A549 (cell line): Measurements from ENCODE around the gene TMEM88. TPM values are rescaled to one million over a fixed set of nuclear protein-coding genes. Genes with fewer than 3 reads are reported as not detected.

ENCODE experiments used
- CBX8 ChIP-seq: fragments of 200-600 bp; sonication (generic); IDR thresholded peaks from 2 replicates; pipeline ENCODE4 v1.6.1; 2016
- E2F6 ChIP-seq: IDR thresholded peaks from 2 replicates; pipeline ENCODE4 v1.6.1; 2012; ENCODE audit warnings: low read depth, borderline replicate concordance
- EHF ChIP-seq: fragments of 250-450 bp; sonication (Bioruptor Pico); IDR thresholded peaks from 2 replicates; pipeline ENCODE4 v1.5.0; 2020; ENCODE audit warnings: mild to moderate bottlenecking
- HEYL ChIP-seq: fragments of 250-450 bp; sonication (Bioruptor Pico); IDR thresholded peaks from 2 replicates; pipeline ENCODE4 v1.8.0; 2021; ENCODE audit warnings: mild to moderate bottlenecking, moderate library complexity
- HMGXB4 ChIP-seq: fragments of 250-450 bp; sonication (Bioruptor Pico); IDR thresholded peaks from 2 replicates; pipeline ENCODE4 v1.5.0; 2021; ENCODE audit warnings: mild to moderate bottlenecking, moderate library complexity, borderline replicate concordance
- JUN ChIP-seq, 2 experiments: fragments of >200 bp; sonication (Bioruptor Twin); formaldehyde crosslinking; IDR thresholded peaks; 2 replicates in 1 of 2; 3 replicates in 1 of 2; pipeline ENCODE4 v1.6.1; 2016 to 2017
- MAFK ChIP-seq: fragments of 450-650 bp; IDR thresholded peaks from 2 replicates; pipeline ENCODE4 v1.6.1; 2014; ENCODE audit not compliant: partially characterized antibody
- MAX ChIP-seq: IDR thresholded peaks from 2 replicates; pipeline ENCODE4 v1.6.1; 2012
- PBX3 ChIP-seq: IDR thresholded peaks from 2 replicates; pipeline ENCODE4 v1.6.1; 2012
- PHF8 ChIP-seq: fragments of 200-600 bp; sonication (generic); IDR thresholded peaks from 2 replicates; pipeline ENCODE4 v1.6.1; 2016; ENCODE audit warnings: low read depth, mild to moderate bottlenecking, antibody characterized with exemption, moderate library complexity, borderline replicate concordance
- RCOR1 ChIP-seq: fragments of 150-350 bp; IDR thresholded peaks from 2 replicates; pipeline ENCODE4 v1.6.1; 2014; ENCODE audit warnings: antibody characterized with exemption, low read length, low read depth
- REST ChIP-seq: fragments of 200-600 bp; sonication (generic); IDR thresholded peaks from 2 replicates; pipeline ENCODE4 v1.6.1; 2016; ENCODE audit warnings: antibody characterized with exemption, mild to moderate bottlenecking, moderate library complexity
- RNF2 ChIP-seq: fragments of 200-600 bp; sonication (generic); IDR thresholded peaks from 2 replicates; pipeline ENCODE4 v1.6.1; 2016; ENCODE audit warnings: low read depth, mild to moderate bottlenecking, antibody characterized with exemption, moderate library complexity, borderline replicate concordance
- SMC3 ChIP-seq: fragments of >200 bp; sonication (Bioruptor Twin); formaldehyde crosslinking; IDR thresholded peaks from 3 replicates; pipeline ENCODE4 v1.6.1; 2018; ENCODE audit warnings: inconsistent platforms
- SREBF2 ChIP-seq: fragments of 450-650 bp; IDR thresholded peaks from 2 replicates; pipeline ENCODE4 v1.6.1; 2014; ENCODE audit warnings: mild to moderate bottlenecking, moderate library complexity
- TFCP2L1 ChIP-seq: fragments of 250-450 bp; sonication (Bioruptor Pico); IDR thresholded peaks from 2 replicates; pipeline ENCODE4 v1.5.0; 2021; ENCODE audit warnings: mild to moderate bottlenecking
- TP53 ChIP-seq: fragments of 250-450 bp; sonication (Bioruptor Pico); IDR thresholded peaks from 2 replicates; pipeline ENCODE4 v1.5.0; 2021; ENCODE audit warnings: mild to moderate bottlenecking, moderate library complexity
- USF2 ChIP-seq: fragments of 450-650 bp; IDR thresholded peaks from 2 replicates; pipeline ENCODE4 v1.6.1; 2014; ENCODE audit warnings: antibody characterized with exemption
- ZNF302 ChIP-seq: fragments of 250-450 bp; sonication (Bioruptor Pico); IDR thresholded peaks from 2 replicates; pipeline ENCODE4 v1.9.0; 2021; ENCODE audit warnings: inconsistent platforms, mild to moderate bottlenecking, moderate library complexity
- ZSCAN20 ChIP-seq: fragments of 250-450 bp; sonication (Bioruptor Pico); IDR thresholded peaks from 2 replicates; pipeline ENCODE4 v1.8.0; 2022; ENCODE audit warnings: mild to moderate bottlenecking, moderate library complexity
- polyA plus RNA-seq, 4 experiments: library from polyadenylated mRNA; depleted of rRNA in 3 of 4; stranded (reverse); fragments of >200 nt; fragmentation: RNase III in 1 of 4; extraction: RNeasy Plus Mini Kit Qiagen cat#74134 plus additional on column Dnase treatment in 1 of 4; gene quantifications; 2 replicates in 3 of 4; 3 replicates in 1 of 4; pipeline ENCODE4 v1.2.3, GENCODE V29; 2011 to 2017

Gene TMEM88
- polyA plus RNA-seq, 2 of the 4 experiments (the other 2 are of a cell fraction) = 0.17 to 0.48 TPM

GRCh38 chr17:7842380-7843256 is 12.2 kb upstream of the TMEM88 start (continued):
- TF ChIP-seq ZSCAN20 = no peak
- TF ChIP-seq HEYL (CRISPR knock-in tag) = no peak
- TF ChIP-seq JUN (IDR thresholded peaks at IDR 0.05) = no peak
- no peak for TF ChIP-seq RCOR1
- peak; percentile 12 for TF ChIP-seq MAX
- no peak for TF ChIP-seq EHF
- TF ChIP-seq SMC3 = no peak
- TF ChIP-seq E2F6 = no peak; the same call in 1 of the 2 replicates
- TF ChIP-seq HMGXB4 (CRISPR knock-in tag) = no peak
- no peak for TF ChIP-seq PBX3
- TF ChIP-seq RNF2 = no peak
- TF ChIP-seq PHF8 = no peak
- no peak for TF ChIP-seq USF2
- TF ChIP-seq ZNF302 (CRISPR knock-in tag) = no peak
- TF ChIP-seq TP53 (CRISPR knock-in tag) = no peak; the same call in 1 of the 2 replicates
- peak; percentile 84 for TF ChIP-seq MAFK
- no peak for TF ChIP-seq SREBF2
- peak; percentile 86 for TF ChIP-seq TFCP2L1 (CRISPR knock-in tag)
- no peak for TF ChIP-seq CBX8
- TF ChIP-seq REST = peak; percentile 13
